Erythroblast (primary cell): ENCODE data around the gene PGD.

ENCODE experiments used
- GATA1 ChIP-seq: IDR thresholded peaks from 2 replicates; pipeline ENCODE4 v1.6.1; 2011; ENCODE audit warnings: low read depth, mild to moderate bottlenecking, control low read depth, low read length, moderate library complexity
- POLR2A ChIP-seq: IDR thresholded peaks from 2 replicates; pipeline ENCODE4 v1.6.1; 2011; ENCODE audit warnings: mild to moderate bottlenecking, low read length

DNA sequence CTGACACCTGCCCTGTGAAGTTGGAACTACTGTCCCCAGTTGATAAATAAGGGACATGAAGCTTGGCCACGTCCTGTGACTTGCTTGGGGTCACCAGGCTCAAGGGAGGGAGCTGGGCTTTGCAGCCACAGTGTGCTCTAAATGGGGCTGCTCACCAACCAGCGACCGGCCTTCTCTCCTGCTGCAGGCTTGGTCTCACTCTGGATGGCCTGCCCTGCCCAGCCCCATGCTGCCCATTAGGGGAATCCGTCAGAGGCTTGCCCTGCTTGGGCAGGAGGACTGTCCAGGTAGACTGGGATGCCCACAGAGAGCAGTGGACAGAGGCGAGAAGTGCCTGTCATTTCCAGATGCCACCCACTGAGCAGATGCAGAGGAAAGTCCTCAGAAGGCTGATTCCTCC, 30.1 kb downstream of the PGD start:
- TF ChIP-seq POLR2A, result no peak
- no peak for TF ChIP-seq GATA1
